Measurements from ENCODE around the gene NTN5.

- no peak for TF ChIP-seq GATA2 (IDR thresholded peaks at IDR 0.05; ENCODE audit: low read depth, low read length)
- no peak for TF ChIP-seq GATA3 (IDR thresholded peaks at IDR 0.05; ENCODE audit: low read depth, low read length)
Measured at GRCh38 chr19:48664476-48664875, 8.3 kb downstream of the NTN5 start.
